Activated CD8-positive, alpha-beta memory T cell treated with anti-CD3 and anti-CD28 coated beads for 24 hours (primary cell): ENCODE measurements around the gene KCTD4.
"Not testable (repeated sequence)": the region's sequence is repeated elsewhere in the genome, so short reads cannot be mapped to it uniquely, and the experiment has no call there.

Experiments
- DNase-seq: peaks from one replicate; pipeline ENCODE4 v3.0.0-alpha.2; 2020

KCTD4 gene

DNA sequence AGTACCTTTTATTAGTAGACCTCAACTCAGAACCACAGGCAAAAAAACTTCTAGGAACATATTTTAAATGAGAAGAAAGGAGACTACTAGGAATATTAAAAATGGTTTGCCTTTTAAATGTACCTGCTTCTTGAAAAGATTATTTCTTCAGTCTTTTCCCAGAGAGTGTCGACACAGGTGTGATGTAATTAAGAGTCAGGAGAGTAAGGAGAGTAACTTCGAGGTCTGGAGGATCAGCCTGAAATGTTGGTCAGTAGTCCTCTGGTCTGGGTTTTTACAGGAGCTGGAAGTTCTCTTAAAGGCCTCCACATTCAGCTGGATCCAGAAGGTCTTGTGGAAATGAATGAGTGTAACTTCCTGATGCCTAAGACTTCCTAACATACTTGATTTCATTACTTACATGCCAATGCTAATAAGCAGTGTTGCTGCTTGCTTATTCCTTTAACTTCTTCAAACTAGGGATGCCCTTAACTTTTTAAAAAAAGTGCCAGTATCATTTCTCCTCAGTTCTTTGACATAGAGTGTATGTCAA lies at the start of gene KCTD4:
Gene KCTD4 (minus strand): TSS at position 345 of the 532 bp plus-strand sequence. CDS start 6,478 bp downstream, outside the sequence.
- no peak for DNase-seq

GRCh38 chr13:45249662-45250061 lies 48.8 kb upstream of the KCTD4 start:
- no peak for DNase-seq

DNA sequence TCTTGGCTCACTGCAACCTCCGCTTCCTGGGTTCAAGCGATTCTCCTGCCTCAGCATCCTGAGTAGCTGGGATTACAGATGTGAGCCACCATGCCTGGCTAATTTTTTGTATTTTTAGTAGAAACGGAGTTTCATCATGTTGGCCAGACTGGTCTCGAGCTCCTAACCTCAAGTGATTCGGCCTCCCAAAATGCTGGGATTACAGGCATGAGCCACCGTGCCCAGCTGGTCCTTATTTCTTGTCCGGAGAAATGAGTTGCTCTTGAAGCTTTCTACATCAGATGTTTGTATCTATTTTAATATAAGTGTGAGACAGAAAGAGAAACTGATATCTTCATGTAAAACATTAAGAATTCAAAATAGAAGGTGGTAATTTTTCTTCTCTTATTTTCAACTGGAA lies 43.9 kb upstream of the KCTD4 start:
- DNase-seq = not testable (repeated sequence)

- no peak for DNase-seq
These were observed 42.2 kb upstream of the KCTD4 start for GRCh38 chr13:45243077-45243476.

GRCh38 chr13:45242524-45242923 lies 41.7 kb upstream of the KCTD4 start:
- no peak for DNase-seq

DNA sequence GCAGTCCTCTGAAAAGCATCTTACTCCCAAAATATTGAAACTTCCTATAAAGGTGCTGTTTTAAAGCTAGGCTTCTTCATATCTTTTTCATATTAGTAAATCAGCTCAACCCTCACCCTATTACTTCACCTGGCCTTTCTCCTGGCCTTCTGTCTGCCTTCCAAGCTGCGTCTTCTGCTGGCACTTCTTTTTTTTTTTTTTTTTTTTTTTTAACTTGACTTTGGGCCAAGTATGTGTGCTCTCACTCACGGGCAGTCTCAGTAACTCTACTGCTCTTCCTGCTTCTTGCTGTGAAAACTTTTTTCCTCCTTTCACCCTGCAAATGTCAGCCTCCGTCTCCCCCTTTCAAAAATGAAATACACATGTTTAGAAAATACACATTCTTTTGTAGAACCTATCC lies 41.2 kb upstream of the KCTD4 start:
- no peak for DNase-seq

DNA sequence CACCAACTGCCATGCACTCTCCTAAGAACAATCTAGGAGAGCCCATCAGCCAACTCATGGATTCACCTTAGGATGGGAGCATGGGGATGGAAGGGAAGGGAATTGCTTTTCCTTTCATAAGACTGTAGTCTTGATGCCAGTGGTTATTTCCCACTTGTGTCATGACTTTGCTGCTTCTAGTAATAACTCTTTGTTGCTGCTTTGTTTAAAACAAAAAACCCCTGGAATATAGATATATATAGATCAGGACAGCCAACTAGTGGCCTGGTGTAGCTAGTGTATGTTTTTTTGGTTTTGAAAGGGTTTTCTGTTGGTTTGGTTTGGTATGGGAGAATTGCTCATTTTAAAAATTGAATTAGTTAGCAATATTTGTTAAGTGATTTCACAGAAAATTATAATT lies 39.3 kb upstream of the KCTD4 start:
- DNase-seq = no peak

DNA sequence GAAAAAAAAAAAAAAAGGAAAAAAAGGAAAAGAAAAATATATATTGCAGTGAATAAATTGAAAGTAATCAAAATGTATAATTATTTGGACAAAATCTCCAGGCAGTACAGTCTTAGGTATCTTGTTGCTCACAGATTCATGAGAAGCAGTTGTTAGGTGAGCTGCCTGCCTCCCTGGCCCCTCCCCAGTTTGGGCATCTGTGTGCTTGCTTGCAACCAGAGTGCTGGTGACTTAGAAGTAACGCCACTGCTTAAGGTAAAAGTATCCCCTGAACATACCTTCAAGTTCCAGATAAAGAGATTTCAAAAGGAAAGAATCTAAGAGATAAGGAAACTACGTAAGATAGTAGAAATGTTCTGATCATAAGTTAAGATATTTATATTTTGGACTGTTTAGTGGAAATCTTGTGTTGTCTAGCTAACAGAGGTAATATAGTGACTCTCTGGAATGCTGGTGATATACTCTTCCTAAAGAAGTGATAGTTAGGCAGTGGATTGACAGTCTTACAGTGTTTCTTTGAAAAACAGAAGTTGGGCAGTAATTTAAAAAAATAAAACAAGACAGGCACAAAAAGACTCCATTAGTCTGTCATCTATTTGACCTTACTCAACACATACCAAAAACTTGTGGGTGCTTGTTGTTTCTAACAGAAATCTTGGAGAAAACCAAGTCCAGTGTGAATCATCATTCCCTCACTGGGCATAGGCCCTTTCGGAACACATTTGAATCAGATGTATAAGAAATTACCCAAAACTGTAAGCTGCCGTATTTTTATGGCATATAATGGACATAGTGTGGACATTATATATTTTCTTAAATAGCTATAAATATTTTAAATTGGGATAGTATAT lies 38.3 kb upstream of the KCTD4 start:
- no peak for DNase-seq

DNA sequence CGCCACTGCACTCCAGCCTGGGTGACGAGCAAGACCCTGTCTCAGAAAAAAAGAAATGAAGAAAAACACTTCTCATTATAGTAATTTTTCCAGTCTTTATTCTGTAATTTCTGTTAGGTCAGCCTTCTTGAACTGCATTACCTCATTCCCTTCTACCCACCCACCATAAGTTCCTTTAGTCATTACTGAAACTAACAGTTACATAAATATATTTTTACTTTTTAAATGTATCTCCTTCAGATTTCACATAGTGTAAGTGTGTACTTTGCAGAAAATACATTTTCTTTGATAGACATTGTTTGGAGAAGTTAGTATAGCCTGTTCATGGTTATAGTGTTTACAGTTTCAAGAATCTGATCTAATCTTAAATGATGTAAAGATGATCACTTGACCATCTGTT lies 31.7 kb upstream of the KCTD4 start:
- no peak for DNase-seq

- no peak for DNase-seq
These were observed 30.9 kb upstream of the KCTD4 start for GRCh38 chr13:45231722-45232121.

- no peak for DNase-seq
These were observed 30.5 kb upstream of the KCTD4 start for GRCh38 chr13:45231305-45231704.

DNA sequence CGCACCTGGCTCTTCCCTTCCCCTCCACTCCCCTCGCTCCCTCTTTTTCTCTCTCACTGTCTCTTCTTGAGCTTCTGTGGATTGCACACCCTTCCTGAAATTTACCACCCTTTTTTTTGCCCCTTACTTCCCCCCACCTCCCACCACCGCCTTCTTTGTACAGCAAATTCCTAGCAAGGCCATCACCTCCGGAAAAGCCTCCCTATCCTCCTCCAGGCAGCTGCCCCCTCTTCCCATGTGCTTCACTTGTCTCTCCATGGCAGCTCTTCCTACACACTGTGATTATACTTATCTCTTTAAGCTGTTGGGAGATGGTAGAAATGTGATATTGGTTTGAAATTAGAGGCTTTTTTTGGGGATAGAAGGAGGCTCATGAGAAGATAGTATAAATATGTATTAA lies 28.3 kb upstream of the KCTD4 start:
- DNase-seq = no peak

DNA sequence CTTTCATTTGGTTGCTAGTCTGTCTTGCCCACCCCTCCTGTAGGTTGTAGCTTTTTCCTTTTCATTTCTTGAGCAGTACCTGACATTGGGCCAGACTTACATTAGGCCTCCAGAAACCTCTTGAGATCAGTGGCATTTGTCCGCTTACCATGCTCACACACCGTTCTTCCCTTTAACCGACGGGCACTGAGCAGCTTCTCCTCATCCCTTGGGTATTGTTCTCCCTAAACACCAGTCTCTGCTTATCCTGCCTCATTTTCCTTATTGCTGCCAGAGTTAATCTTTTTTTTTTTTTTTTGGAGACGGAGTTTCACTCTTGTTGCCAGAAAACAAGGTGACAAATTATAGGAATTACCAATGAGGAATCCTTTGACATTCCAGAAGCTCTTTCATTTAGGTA lies 27.2 kb upstream of the KCTD4 start:
- DNase-seq = no peak

- DNase-seq = no peak
These were observed 25.2 kb upstream of the KCTD4 start for GRCh38 chr13:45226024-45226423.

GRCh38 chr13:45225370-45225769 lies 24.5 kb upstream of the KCTD4 start:
- no peak for DNase-seq

GRCh38 chr13:45224176-45224575 lies 23.3 kb upstream of the KCTD4 start:
- no peak for DNase-seq

DNA sequence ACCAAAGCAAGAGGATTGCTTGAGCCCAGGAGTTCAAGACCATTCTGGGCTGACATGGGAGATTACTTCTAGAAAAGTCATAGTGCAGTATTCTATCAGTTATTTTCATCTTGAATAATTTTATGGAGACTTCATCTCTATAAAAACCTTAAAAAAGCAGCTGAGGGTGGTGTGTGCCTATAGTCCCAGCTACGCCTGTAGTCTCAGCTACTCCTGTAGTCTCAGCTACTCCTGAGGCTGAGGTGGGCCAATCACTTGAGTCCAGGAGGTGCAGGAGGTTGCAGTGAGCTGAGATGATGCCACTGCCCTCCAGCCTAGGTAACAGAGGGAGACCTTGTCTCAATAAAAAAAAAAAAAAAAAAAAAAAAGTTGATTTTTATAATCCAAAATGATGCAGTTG lies 22.1 kb upstream of the KCTD4 start:
- no peak for DNase-seq

DNA sequence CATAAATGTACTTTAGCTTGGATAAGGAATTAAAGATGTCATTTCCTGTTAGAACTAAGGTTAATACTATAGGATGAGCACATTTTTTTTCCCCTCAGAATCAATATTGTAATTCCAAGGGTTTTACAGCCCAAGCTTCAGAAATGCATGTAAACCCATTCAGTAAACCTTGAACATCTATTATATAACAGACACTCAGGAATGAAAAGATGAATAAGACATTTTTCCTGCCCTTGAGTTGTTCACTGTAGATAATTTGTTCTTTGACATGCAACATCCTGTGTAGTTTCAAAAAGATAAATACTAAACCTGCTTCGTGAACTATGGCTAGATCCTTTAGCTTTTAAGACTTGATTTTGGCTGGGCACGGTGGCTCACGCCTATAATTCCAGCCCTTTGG lies 21.7 kb upstream of the KCTD4 start:
- DNase-seq = no peak

- no peak for DNase-seq
These were observed 19.6 kb upstream of the KCTD4 start for GRCh38 chr13:45220403-45220802.

GRCh38 chr13:45219938-45220375 lies 19.1 kb upstream of the KCTD4 start:
- no peak for DNase-seq

GRCh38 chr13:45219123-45219891 lies 18.5 kb upstream of the KCTD4 start:
- DNase-seq = no peak

DNA sequence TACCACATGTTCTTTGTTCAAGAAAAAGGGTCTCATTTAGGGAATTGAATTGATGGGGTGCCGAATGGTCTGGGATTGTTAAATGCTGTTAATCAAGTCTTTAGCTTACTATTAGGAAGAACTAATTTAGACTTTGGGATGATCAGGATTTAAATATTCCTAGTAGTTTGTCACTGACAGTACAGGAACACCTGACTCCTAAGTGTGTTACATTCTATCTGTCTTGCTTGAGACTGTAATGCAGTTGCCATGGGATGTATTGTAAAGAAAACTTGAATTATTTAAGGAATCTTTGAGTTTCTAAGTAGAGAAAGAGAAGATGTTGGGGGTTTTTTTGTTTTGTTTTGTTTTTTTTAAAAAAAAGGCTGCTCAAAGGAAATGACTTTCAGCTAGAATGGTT lies 17.8 kb upstream of the KCTD4 start:
- DNase-seq = no peak

DNA sequence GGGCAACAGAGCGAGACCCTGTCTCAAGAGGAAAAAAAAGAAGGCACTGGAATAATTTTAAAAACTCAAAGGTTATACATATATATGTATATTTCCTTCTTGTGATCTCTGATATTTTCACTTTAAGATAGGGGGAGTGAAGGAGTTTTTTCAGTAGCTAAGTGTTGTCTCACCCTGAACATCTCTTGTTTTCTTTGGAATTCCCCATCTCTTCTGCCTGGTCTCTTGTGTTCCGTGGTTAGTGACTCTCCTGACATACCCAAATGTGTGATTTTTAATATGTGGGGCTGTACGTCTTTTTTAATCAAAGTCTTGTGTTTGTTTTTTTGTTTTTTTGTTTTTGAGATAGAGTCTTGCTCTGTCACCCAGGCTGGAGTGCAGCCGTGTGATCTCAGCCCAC lies 15.3 kb upstream of the KCTD4 start:
- no peak for DNase-seq
